CD4-positive, alpha-beta T cell treated with Interleukin-2 at 100 ng/mL for 4 hours (primary cell): ENCODE data around the gene CLIP4.
A peak's percentile ranks its signal among the peaks of the same experiment; 100 is the strongest.

ENCODE experiments used
- DNase-seq: peaks from one replicate; pipeline ENCODE4 v3.0.0-alpha.2; 2020; ENCODE audit warnings: low spot score

CLIP4 gene

DNA sequence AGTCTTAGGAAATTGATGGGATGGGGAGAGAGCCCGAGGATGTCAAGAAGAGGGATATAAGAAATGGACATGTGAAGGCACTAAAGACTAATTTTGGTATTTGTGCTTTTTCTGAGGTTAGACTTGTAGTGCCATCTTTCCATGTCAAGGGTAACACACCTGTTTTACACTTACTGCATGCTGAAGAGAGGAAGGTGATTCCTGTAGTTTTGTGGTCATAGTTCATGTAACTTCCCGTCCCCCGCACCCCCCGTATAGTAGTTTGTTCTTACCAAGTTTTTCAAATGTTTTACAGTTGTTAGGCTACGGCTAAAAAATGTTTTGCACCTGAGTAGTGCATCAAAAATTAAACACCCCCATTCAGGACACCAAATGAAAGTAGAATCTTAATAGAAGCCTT is 73.8 kb downstream of the CLIP4 start:
- no peak for DNase-seq

DNA sequence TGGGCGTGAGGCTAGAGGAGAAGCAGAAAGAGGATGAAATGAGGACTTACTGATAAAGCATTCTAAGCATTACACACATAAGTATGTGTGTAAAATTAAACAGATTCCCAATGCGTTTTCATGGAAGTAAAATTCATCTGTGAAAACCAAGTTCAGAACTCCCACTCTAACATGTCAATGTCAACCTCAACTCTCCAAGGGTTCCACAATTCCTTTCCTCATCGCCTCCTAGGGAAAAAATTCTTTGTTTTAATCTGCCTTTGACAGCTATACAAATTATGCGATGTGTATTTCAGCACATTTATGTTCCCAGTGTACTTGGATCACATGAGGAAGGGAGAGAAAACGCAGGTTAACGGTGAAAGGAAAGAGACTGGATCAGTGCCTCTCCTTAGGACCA is 76.6 kb downstream of the CLIP4 start:
- no peak for DNase-seq

DNA sequence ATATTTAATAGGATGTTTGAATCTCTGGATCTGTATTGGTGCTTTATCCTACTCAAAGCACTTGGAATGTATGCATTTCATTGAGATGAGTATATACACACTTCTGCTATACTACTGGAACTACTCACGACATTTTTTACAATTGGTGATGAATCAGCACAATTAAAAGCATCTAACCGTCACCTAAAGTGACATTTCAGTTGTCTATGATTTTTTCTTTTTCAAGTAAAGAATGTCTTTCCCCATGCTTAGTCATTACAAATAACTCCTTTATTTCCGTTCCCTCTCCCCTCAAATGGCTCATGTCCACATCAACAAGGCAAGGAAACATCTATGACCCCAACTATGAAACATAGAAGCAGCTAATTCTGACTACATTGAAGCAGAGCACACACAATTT is 77.3 kb downstream of the CLIP4 start:
- no peak for DNase-seq

DNA sequence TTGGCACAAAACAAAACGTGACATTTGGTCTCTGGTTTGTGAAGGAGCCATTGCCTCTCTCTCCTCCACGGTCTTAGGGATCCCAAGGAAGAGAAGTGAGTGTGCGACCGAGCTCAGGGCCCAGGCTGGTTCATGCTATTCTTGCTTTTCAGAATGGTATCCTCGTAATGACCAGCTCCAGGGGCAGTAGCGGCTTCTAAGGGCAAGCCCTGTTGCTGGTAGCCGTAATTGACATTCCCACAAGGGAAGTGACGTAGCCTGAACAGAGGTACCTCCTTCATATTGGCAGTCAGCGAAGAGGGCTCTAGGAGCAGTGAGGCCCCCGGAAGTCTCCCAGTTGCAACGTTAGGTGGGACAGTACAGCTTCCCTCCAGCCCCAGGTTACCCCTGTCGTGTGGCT is 77.9 kb downstream of the CLIP4 start:
- DNase-seq: no peak

DNA sequence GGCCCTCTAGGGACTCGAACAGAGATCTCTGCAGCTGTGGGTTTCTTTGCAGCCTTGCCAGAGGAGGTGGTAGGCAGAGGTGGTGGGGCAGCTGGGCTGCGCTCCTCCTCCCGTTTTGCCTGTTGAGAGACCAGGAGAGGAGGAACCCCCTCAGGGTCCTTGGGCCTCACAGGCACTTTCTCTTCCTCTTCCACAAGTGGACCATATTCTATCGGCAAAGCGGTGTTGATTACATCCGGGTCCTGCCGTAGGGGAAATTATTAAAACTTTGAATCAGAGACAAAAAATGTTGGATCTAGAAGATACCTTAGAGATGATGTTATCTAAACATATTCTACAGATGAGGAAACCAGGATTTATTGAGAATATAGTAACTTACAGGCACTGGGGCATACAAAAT is 78.5 kb downstream of the CLIP4 start:
- no peak for DNase-seq

GRCh38 chr2:29195796-29196195 is 80.6 kb downstream of the CLIP4 start:
- DNase-seq: no peak

DNA sequence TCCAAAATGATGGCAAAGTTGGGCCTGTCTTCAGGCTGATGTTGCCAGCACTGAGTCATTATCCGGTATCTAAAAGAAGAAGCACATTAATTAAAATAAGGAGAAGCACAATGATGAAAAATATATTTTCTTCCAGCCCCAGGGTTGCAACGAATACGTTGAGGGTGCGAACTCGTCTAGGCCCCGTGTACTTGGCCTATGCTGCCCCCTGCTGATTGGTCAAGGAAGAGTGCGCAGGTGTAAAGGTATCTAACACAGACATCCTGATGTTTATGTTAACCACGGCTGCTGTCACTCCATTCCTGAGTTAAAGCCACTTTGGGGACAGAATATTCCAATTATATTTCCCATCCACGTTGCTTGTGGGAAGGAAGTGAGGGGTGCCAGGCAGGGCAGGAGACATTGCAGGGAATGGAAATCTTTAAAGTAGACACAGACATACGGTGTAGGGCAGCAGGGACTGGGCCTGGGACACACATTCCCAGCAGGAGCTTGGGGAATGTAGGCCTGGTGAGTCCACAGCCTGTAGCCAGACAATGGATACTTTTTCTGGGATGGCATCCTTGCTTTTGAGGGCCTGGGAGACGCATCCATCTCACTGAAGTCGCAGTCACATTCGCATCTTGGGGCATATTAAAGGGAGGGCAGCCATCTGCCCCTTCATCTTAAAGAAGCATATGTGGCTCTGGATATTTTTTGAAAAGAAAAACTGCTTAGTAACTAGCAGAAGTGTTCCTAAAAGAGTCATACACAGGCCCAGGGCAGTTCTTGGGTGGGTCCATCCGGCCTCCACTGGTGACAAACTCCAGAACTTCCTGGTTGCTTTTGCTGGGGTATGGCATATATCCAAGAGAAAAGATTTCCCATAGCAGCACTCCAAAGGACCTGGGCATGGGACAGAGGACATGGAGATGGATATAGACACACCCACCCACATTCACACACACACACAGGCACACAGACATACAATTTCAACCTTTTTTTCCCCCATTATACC is 81.9 kb downstream of the CLIP4 start:
- DNase-seq: peak; percentile 78

GRCh38 chr2:29201979-29202378 is 86.8 kb downstream of the CLIP4 start:
- no peak for DNase-seq

DNA sequence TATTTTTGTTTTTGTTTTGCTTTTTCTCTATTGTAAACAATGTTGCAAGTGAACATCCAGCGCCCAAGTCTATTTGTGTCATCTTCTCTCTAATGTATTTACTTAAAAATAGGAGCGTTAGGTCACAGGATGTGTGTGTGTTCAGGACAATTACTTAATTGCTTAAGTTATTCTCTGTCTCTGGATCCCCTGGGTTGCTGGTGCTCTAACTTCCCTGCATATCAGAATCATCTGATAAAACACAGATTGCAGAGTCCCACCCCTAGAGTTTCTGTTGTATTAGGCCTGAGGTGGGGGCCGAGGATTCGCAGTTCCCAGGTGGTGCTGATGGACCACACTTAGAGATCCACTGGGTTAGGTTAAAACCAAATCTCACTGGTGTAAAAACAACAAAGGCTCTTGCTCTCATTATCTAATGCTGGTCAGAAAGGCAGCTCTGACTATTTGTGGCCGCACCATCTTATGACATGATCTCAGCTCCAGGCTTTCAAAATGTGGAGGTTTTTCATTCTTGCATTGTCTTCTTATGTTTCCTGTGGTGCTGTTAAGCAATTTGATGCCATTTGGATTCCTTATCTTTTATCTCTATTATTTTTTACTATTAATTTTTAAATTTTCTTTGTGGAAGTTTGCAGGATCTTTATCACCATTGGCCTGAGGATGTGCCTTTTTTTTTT is 87.7 kb downstream of the CLIP4 start:
- DNase-seq: no peak

DNA sequence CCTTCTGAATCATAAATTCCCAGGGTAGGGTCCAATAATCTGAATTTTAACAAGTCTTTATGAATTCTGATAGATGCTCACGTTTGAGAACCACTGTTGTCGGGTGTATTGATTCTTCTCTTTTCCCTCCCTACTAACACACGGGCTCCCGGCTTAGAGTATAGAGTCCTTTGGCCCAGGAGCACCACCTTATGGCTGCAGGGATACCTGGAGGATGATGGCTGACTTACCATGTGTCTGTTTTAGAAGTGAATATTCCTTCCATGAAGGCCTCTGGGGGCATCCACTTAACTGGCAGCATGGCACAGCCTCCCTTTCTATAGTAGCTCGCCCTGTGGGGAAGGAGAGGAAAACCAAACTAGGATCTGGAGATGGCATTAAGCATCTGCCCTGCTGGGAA is 91.7 kb downstream of the CLIP4 start:
- no peak for DNase-seq

GRCh38 chr2:29207352-29208148 is 92.3 kb downstream of the CLIP4 start:
- no peak for DNase-seq

- DNase-seq: no peak
Observed at GRCh38 chr2:29209551-29209950, 94.3 kb downstream of the CLIP4 start.

GRCh38 chr2:29212009-29212408 is 96.8 kb downstream of the CLIP4 start:
- no peak for DNase-seq

GRCh38 chr2:29213888-29214291 is 98.7 kb downstream of the CLIP4 start:
- no peak for DNase-seq

GRCh38 chr2:29215073-29215472 is 99.9 kb downstream of the CLIP4 start:
- DNase-seq: no peak

- no peak for DNase-seq
Observed at GRCh38 chr2:29215739-29216608, 100.8 kb downstream of the CLIP4 start.

DNA sequence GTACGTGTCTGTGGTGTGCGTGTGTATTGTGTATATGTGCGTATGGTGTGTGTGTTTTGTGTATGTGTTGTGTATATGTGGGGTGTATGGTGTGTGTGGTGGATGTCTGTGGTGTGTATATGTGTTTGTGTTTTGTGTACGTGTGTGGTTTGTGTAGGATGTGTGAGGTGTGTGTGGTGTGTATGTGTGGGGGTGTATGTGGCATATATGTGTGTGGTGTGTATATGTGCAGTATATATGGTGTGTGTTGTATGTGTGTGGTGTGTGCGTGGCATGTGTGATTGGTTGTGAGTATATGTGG is 101.3 kb downstream of the CLIP4 start:
- DNase-seq: no peak

DNA sequence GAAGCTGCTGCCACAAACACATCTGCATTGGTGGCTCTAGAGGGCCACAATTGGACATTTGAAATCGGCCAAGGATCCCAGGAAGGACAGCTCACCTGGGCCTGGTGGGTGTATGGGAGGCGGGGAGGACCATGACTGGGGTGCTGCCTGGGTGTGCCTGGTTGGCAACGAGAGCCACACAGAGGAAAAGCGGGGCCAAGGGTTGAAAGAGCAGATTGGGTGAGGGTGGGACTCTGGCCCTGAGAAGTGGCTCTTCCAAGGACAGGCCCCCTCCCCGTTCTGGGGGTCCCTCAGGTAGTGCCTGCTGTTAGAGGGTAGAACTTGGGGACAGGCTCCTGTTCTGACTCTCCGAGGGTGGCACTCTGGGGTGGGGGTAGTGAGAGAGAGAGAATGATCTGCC is 102.9 kb downstream of the CLIP4 start:
- DNase-seq: no peak

DNA sequence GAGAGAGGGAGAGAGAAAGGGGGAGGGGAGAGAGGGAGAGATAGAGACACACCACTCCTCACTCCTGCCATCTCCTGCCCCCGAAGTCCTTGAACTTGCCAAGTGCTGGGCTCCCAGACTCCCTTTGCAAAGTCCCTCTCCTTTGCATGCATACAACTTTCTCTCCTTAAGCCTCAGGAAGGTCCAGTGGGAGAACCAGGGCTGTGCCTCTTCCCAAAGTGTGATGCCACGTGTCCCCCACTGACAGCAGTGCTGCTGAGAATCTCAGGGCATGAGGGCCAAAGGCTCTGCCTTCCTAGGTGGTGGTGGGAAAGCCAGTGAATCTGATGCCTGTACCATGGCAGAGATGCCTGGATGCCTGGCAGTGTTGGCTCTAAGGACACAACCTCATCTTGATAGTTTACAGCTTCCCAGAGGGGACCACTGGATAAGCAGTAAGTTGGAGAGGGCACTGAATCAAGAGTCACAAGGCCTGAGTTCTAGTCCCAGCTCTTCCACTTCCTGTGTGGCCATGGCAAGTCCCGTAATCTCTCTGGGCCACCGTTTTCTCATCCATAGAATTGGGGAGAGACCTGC is 103.4 kb downstream of the CLIP4 start:
- DNase-seq: no peak

- DNase-seq: no peak
Observed at GRCh38 chr2:29219374-29219773, 104.2 kb downstream of the CLIP4 start.

DNA sequence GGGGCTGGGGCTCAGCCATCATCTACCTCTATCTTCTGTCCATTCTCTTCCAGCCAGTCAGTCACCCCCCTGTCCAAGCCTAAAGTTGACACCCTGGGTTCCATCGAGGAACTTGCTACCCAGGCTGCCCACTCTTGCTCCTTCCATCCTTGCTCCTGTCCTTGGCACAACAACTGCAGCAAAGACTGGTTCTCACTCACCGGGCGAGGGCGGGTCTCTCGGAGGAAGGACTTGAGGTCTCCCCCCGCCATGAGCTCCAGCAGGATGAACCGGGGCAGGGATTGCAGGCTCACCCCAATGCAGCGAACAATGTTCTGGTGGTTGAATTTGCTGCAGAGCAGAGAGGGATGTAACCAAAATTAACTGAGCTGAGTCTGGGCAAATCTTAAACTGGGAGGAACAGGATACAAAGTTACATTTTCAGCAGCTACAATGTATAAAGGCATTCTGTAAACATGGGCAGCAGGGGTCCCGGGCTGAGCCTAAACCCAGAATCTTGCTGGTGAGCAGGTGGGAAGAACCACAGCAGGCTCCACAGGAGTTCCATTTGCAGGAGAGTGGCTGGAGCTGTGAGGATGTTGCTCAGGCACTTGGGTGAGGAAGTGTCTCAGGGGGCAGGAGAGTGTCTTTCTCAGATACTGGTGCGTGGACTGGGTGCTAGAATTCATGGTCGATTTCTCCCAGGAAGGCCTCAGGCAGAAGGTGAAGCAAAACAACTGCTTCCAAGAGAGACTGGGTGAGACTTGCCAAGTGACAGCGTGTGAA is 105.5 kb downstream of the CLIP4 start:
- no peak for DNase-seq
